GM18499 (cell line): Measurements from ENCODE around the gene LAMC2.

ENCODE experiments used
- ATAC-seq: cut with Tn5 transposase; IDR thresholded peaks from one replicate; pipeline ENCODE4 v1.9.1; 2021; ENCODE audit warnings: moderate number of reproducible peaks; ENCODE audit not compliant: insufficient read depth, unreplicated experiment

LAMC2 gene

DNA sequence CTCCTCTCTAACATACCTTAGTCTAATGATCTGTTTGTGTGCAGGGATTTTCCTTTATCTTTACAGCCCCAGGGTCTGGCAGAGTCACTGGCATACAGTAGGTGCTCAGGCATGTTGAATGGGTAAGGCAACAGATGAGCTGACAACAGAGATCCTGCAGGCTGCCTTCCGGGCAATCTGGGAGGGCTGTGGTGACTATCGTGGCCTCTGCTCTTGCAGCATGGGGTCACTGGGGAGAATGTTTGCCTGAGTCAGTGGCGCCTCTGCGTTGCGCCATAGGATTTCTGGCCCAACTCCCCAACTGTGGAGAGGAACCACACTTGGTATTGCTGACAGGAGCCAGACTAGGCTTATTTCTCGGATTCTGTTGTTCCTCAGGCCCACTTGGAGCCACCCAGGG is 93.8 kb downstream of the LAMC2 start:
- no peak for ATAC-seq

DNA sequence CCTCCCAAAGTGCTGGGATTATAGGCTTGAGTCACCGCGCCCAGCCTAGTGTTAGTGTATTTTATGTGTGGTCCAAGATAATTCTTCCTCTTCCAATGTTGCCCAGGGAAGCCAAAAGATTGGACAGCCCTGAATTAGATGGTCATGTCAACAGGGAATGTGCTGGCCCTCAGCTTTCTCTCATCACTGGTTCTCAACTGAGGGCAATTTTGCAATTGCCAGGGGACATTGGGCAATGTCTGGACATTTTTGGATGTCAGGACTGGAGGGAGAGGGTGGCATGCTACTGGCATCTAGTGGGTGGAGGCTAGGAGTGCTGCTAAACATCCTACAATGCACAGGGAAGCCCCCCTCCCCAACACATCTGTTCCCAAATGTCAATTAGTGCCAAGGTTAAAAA is 95.0 kb downstream of the LAMC2 start:
- ATAC-seq = no peak

DNA sequence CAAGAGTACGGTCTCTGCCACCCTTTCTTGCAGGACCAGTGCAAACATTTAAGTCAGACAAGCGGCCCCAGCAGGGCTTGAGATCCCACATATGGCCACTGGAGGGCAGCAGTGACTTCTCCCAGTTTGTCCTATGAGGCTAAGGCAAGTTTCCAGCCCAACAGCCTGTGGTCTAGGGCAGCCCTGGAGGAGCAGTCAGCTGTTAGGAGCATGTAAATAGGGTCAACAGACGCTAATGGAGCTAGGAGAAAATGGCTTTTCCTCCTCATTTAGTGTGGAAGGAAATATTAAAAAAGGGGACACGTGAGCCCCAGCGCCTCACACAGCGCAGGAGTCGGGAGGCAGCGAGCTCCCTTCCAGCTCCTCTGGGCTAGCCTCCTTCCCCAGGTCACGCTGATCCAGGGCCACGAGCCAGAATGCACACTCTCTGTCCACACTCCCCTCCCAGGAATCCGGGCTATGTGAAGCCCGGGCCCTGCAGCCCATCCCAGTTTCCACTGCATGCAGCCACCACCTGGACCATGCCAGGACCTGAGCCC is 95.6 kb downstream of the LAMC2 start:
- ATAC-seq = no peak

DNA sequence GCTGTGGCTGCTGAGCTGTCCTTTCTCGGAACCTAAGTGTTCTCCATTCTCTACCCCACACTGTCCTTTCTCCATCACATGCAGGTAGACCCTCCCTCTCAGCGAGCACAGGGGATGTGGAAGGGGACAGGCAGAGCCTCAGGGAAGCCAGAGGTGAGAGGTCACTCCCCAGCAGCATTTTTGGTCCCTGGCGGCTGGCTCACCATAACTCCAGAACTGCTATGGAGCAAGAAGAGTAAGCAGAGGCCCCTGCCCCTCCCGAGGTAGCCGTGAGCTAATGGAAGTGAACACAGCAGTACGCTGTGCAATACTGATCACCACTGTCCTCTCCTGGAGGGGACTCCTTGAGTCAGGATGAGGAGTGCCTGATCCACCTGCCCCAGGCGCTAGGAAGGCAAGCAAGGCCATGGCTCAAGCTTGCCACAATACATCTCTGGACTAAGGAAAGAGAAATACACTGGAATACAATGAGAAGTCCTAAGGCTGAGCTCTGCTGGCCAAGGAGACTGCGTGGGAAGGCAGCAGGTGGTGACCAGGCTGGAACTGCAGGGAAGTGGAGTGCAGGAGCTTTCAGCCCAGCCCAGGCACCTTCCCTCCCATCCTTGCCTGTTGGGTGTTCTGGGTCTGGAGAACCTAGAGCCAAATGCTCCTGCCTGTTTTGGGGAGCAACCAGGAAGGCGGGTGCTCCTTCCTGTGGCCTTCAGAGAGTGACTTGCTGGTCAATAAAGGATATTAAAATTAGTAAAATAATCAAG is 96.2 kb downstream of the LAMC2 start:
- no peak for ATAC-seq

DNA sequence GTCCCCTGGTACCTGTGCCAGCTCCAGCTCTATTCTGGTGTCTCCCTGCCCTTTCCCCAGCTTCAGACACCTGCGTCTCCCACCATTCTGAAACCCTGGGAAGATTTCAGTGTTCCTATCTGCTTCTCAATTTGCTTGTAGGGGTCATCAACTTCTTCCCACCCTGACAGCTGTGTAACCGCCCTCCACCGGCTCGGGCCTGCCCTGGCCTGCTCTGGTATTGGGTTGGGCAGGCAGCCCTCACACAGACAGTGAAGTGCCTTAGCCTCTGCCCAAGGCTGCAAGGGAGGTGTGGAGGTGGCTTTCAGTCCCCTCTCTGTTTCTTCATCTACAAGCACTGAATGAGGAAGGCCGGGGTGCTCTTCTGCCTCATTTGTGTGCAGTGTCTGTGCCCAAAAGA is 97.2 kb downstream of the LAMC2 start:
- ATAC-seq = no peak

- ATAC-seq = no peak
Measured at GRCh38 chr1:183284086-183284485, 98.0 kb downstream of the LAMC2 start.

- ATAC-seq = no peak
Measured at GRCh38 chr1:183285256-183285655, 99.2 kb downstream of the LAMC2 start.

GRCh38 chr1:183285746-183286145 is 99.7 kb downstream of the LAMC2 start:
- no peak for ATAC-seq

- no peak for ATAC-seq
Measured at GRCh38 chr1:183287191-183287675, 101.2 kb downstream of the LAMC2 start.

GRCh38 chr1:183288583-183288982 is 102.5 kb downstream of the LAMC2 start:
- no peak for ATAC-seq

DNA sequence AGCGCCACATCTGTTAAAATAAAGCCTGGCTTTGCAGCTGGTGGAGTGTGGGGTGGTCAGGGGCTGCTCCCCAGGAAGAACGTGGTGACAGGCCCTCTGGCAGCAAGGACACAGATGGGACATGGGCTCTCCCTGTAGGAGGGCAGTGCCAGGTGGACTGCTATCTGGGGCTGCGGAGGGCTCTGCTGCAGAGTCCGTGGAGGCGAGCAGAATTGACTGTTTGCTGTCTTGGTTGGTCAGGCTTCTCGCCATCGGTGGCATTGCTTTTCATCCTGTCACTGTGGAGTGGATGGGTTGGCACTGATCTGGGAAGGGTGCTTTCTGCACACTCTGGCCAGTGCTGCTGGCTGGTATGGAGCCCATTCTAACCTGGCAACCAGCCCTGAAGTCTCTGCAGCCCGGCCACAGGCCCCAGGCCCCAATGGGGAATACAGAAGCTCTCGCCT is 103.0 kb downstream of the LAMC2 start:
- ATAC-seq = no peak

- no peak for ATAC-seq
Measured at GRCh38 chr1:183290628-183291027, 104.6 kb downstream of the LAMC2 start.

- ATAC-seq = no peak
Measured at GRCh38 chr1:183291216-183291762, 105.2 kb downstream of the LAMC2 start.

GRCh38 chr1:183291802-183292514 is 105.9 kb downstream of the LAMC2 start:
- no peak for ATAC-seq

DNA sequence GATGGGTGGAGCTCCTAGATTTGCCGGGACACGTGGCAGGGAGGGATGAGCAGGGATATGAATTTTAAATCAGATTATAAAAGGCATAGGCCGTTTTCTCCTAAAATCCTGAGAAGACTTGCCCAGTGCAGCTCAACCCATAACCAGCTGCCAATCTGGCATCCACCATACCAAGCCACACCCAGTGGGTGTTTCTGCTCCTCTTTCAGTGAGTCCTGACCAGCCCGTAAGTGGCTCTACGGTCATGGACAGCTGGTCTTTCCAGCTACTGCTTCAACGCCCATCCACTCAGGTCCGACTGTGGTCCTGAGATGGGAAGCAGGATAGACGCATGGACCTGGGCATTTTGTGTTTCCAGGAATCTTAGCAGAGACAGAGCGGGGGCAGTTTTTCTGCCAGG is 107.2 kb downstream of the LAMC2 start:
- ATAC-seq = no peak

DNA sequence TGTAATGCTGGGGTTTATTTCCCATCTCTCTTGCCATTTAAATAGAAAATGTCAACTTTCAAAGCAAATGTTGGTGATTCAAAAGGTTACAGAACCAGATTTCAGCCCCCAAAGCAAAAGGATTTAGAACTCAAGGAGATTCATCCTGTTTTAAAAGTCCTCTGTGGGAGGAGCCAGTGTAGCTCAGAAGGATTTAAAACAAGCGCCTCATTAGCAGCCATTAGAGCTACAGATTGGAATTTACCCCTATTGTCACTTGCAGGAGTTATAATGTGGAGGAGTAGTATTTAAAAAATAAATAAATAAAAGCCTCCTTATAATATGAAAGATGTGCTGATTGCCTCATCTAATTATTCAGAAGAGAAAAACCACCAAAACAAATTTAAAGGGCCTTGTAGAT is 107.8 kb downstream of the LAMC2 start:
- no peak for ATAC-seq
